NK-92 treated with Interleukin-12 subunit alpha and Interleukin-12 subunit beta, amount 100 ng/mL, for 24 hours (cell line): ENCODE measurements around the gene JAKMIP1.

Source experiments
- DNase-seq: peaks from one replicate; lab custom pipeline; 2025; lab: John Stamatoyannopoulos, UW

JAKMIP1 gene

GRCh38 chr4:6200011-6200921 lies at the start of gene JAKMIP1:
Gene JAKMIP1 (minus strand): TSS chr4:6200549. CDS start chr4:6112850, 87,699 bp downstream.
- DNase-seq: peak; percentile 92

- DNase-seq: no peak
These were observed 48.0 kb upstream of the JAKMIP1 start for GRCh38 chr4:6248394-6248793.

- no peak for DNase-seq
These were observed 45.9 kb upstream of the JAKMIP1 start for GRCh38 chr4:6246170-6246634.

- no peak for DNase-seq
These were observed 45.2 kb upstream of the JAKMIP1 start for GRCh38 chr4:6245246-6246169.

GRCh38 chr4:6242271-6243029 lies 42.1 kb upstream of the JAKMIP1 start:
- no peak for DNase-seq

- DNase-seq: no peak
These were observed 40.9 kb upstream of the JAKMIP1 start for GRCh38 chr4:6241062-6241845.

GRCh38 chr4:6239968-6240367 lies 39.6 kb upstream of the JAKMIP1 start:
- no peak for DNase-seq

GRCh38 chr4:6239486-6239885 lies 39.1 kb upstream of the JAKMIP1 start:
- DNase-seq: no peak

GRCh38 chr4:6236816-6237390 lies 36.6 kb upstream of the JAKMIP1 start:
- no peak for DNase-seq

- no peak for DNase-seq
These were observed 35.7 kb upstream of the JAKMIP1 start for GRCh38 chr4:6235901-6236640.

GRCh38 chr4:6235012-6235411 lies 34.7 kb upstream of the JAKMIP1 start:
- no peak for DNase-seq

GRCh38 chr4:6233929-6234328 lies 33.6 kb upstream of the JAKMIP1 start:
- DNase-seq: no peak

GRCh38 chr4:6232836-6233785 lies 32.8 kb upstream of the JAKMIP1 start:
- DNase-seq: no peak

- no peak for DNase-seq
These were observed 31.4 kb upstream of the JAKMIP1 start for GRCh38 chr4:6231663-6232165.

- DNase-seq: no peak
These were observed 30.7 kb upstream of the JAKMIP1 start for GRCh38 chr4:6230827-6231662.

- DNase-seq: no peak
These were observed 30.1 kb upstream of the JAKMIP1 start for GRCh38 chr4:6230502-6230785.

- no peak for DNase-seq
These were observed 29.5 kb upstream of the JAKMIP1 start for GRCh38 chr4:6229671-6230501.
